ENCODE data around the gene TAB2.

TAB2 gene

DNA sequence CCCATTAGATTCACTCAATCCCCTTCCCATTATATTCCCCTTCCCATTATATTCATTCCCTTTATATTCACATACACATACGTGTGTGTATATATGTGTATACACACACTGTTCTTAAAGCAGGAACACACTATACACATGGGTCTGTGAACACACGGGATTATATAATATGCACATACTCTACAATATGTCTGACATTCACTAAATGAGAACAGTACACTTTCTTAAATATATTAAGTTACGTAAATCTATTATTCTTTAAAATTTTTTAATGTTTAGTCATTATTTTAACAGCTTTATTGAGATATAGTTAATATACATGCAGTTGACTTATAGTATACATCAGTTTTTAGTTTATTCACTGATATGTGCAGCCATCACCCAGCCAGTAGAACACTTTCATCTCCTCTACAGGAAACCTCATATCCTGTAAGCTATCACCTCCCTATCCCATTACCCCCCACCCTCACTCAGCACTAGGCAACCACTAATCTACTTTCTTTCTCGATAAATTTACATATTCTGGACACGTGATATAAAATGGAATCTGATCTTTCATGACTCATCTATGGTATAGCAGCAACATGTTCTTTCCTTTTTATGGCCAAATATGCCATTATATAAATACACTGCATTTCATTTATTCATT, 68.6 kb downstream of the TAB2 start:
- no peak overlapping the region for H3K4me3 ChIP-seq (ENCODE audit: low read depth, low read length)
- TF ChIP-seq, protein P1, sequence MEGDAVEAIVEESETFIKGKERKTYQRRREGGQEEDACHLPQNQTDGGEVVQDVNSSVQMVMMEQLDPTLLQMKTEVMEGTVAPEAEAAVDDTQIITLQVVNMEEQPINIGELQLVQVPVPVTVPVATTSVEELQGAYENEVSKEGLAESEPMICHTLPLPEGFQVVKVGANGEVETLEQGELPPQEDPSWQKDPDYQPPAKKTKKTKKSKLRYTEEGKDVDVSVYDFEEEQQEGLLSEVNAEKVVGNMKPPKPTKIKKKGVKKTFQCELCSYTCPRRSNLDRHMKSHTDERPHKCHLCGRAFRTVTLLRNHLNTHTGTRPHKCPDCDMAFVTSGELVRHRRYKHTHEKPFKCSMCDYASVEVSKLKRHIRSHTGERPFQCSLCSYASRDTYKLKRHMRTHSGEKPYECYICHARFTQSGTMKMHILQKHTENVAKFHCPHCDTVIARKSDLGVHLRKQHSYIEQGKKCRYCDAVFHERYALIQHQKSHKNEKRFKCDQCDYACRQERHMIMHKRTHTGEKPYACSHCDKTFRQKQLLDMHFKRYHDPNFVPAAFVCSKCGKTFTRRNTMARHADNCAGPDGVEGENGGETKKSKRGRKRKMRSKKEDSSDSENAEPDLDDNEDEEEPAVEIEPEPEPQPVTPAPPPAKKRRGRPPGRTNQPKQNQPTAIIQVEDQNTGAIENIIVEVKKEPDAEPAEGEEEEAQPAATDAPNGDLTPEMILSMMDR (IDR thresholded peaks at IDR 0.05; ENCODE audit: insufficient read depth, low read length, missing control alignments): no peak
- ChIA-PET CTCF (interaction anchor here (1.1 kb wide), 1 partner anchor 17 kb away, joined by 3 read pairs; no protein-coding TSS in a partner anchor), POLR2A (no interaction called here)
- no peak for DNase-seq (ENCODE audit: low read depth, low spot score)

DNA sequence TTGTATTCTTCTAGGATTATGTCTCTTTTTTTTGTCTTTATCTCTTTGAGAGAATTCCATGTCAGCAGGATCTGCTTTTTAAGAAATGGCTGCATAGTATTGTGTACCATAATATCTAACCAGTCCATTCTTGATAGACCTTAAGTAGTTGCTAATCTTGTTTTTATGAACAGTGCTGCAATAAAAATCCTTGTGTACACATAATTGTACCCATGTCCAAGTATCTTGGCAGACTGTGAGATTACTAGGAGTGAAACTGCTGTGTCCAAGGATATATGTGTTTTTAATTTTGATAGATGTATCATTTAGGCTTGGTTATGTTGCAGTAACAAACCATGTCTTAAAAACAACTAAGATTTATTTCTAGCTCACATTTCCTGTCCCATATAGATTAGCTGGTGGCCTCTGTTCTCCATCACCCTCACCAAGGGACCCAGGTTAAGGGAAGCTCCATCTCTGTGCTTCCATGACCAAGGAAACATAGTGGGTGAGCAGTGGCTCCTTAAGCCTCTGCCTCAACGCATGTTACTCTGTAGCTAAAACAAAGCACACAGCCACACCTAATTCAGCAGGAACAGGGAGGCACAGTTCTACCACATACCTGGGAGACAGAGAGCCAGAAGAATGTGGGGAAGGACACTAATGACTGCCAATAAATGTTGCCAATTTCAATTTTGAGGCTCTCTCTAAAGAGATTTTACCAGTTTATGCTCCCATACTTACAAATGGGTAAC, 70.4 kb downstream of the TAB2 start:
- no peak for DNase-seq (ENCODE audit: low read depth, low spot score)
- ChIA-PET CTCF (no interaction called here), POLR2A (no interaction called here)
- TF ChIP-seq, protein P1 (IDR thresholded peaks at IDR 0.05; ENCODE audit: insufficient read depth, low read length, missing control alignments): no peak
- no peak overlapping the region for H3K4me3 ChIP-seq (ENCODE audit: low read depth, low read length)

DNA sequence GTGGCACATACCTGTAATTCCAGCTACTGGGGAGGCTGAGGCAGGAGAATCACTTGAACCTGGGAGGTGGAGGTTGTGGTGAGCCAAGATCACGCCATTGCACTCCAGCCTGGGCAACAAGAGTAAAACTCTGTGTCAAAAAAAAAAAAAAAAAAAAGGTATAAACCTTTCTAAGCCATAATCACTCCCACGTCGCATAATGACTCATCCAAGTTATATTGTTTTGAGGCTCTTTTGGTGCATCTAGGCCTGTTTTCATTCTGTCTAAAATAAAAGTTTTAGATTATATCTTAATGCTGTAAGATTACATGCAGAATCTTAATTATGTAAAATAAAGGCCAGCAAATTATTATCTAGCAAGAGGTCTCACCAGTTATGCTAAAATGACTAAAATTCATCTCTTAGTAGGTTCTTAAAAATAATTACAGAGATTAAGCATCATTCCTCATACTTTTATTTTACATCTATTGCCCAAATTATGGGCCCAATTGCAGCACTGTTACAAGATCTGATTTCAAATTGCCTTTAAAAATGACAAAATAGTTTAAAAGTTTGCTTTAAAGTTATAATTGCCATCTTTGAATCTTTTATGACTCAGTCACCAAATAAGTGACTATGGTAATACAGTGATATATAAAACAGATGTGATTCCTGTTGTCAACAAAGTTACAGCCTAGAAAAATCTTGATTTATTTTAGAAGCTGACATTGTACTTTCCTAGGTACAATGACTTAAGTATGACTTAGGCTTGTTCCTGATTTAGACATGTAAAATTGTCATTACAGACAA, 72.2 kb downstream of the TAB2 start:
- CTCF ChIA-PET: interaction anchor here (0.7 kb wide), 1 partner anchor 308 kb away, joined by 3 read pairs; no protein-coding TSS in a partner anchor

DNA sequence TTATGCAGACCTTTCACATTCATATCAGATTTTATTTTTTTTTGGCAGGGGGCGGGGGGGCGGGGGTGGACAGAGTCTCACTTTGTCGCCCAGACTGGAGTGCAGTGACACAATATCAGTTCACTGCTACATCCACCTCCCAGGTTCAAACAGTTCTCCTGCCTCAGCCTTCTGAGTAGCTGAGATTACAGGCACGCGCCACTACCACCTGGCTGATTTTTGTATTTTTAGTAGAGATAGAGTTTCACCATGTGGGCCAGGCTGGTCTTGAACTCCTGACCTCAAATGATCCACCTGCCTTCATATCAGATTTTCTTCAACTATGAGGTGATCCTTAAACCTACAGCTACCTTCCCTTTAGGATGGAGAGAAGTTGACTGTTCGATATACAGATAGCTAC, 74.6 kb downstream of the TAB2 start:
- TF ChIP-seq, protein P1 (IDR thresholded peaks at IDR 0.05; ENCODE audit: insufficient read depth, low read length, missing control alignments): no peak
- DNase-seq (ENCODE audit: low read depth, low spot score): no peak
- no peak overlapping the region for H3K4me3 ChIP-seq (ENCODE audit: low read depth, low read length)
- ChIA-PET CTCF (interaction anchor here (1.4 to 1.8 kb wide), 2 partner anchors 10 to 125 kb away, joined by 3 to 5 read pairs; no protein-coding TSS in a partner anchor), POLR2A (no interaction called here)

More for the DNA sequence above, 72.2 kb downstream of the TAB2 start:
- no peak for DNase-seq (ENCODE audit: low read depth, low spot score)
- POLR2A ChIA-PET: no interaction called here
- H3K4me3 ChIP-seq (ENCODE audit: low read depth, low read length): no peak overlapping the region
- TF ChIP-seq, protein P1 (IDR thresholded peaks at IDR 0.05; ENCODE audit: insufficient read depth, low read length, missing control alignments): no peak

DNA sequence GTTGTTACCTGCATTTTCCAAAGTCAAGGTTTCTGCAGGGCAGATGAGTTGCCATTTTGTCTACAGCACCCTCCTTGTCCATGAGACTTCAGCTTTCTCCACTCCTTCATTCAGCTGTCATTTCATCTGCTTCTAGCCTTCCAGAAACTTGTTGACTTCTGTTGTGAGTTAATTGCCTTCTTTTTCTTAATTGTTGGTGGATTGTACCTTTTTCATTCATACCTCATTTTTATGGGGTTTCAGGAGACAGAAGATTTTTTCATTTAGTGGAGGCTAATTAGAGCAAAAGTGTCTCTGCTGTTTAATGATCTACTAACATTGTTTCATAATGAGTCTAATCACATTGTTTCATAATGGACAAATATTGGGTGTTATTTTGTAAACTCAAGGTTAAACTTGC, 75.0 kb downstream of the TAB2 start:
- POLR2A ChIA-PET: no interaction called here
- CTCF ChIA-PET: interaction anchor here (1.1 to 1.8 kb wide), 3 partner anchors 9 to 125 kb away, joined by 3 to 6 read pairs (median 5); no protein-coding TSS in a partner anchor
- TF ChIP-seq, protein P1 (IDR thresholded peaks at IDR 0.05; ENCODE audit: insufficient read depth, low read length, missing control alignments): no peak
- DNase-seq (ENCODE audit: low read depth, low spot score): no peak
- H3K4me3 ChIP-seq (ENCODE audit: low read depth, low read length): no peak overlapping the region

All from AG04449 (cell line).